Suprapubic skin (tissue), 4 donors: ENCODE measurements around the gene ZFYVE1. TPM values are rescaled to one million over a fixed set of nuclear protein-coding genes. Genes with fewer than 3 reads are reported as not detected.

ENCODE experiments used
- DNase-seq, 2 donors: peaks; one replicate each; pipeline ENCODE4 v3.0.0-alpha.2; 2019; ENCODE audit warnings: low spot score in 2 of 2
- H3K27ac ChIP-seq: fragments of 200-600 bp; sonication (generic); one replicate; pipeline ENCODE4 v1.5.1; 2019
- H3K27me3 ChIP-seq: fragments of 200-600 bp; sonication (generic); one replicate; pipeline ENCODE4 v1.5.1; 2019
- H3K36me3 ChIP-seq: fragments of 200-600 bp; sonication (generic); one replicate; pipeline ENCODE4 v1.5.1; 2019
- H3K4me1 ChIP-seq: fragments of 200-600 bp; sonication (generic); one replicate; pipeline ENCODE4 v1.5.1; 2019
- H3K4me3 ChIP-seq: fragments of 200-600 bp; sonication (generic); one replicate; pipeline ENCODE4 v1.5.1; 2019; ENCODE audit warnings: mild to moderate bottlenecking
- H3K9me3 ChIP-seq: fragments of 200-600 bp; sonication (generic); one replicate; pipeline ENCODE4 v1.5.1; 2019
- CTCF ChIP-seq, 2 donors: fragments of 200-600 bp in 1 of 2; fragments of 450-650 bp in 1 of 2; sonication (generic) in 1 of 2; IDR thresholded peaks; one replicate each; pipeline ENCODE4 v1.5.1; 2016 to 2019; ENCODE audit warnings: antibody characterized with exemption in 2 of 2, mild to moderate bottlenecking in 1 of 2, moderate library complexity in 1 of 2
- EP300 ChIP-seq: sonication (generic); formaldehyde crosslinking; IDR thresholded peaks from one replicate; pipeline ENCODE4 v1.6.1; 2017; ENCODE audit warnings: antibody characterized with exemption
- POLR2A ChIP-seq, 2 donors: fragments of 450-650 bp; IDR thresholded peaks; one replicate each; pipeline ENCODE4 v1.6.1; 2017; ENCODE audit warnings: antibody characterized with exemption in 2 of 2, mild to moderate bottlenecking in 2 of 2, moderate library complexity in 2 of 2
- POLR2AphosphoS5 ChIP-seq, 3 donors: sonication (generic); formaldehyde crosslinking; IDR thresholded peaks; one replicate each; pipeline ENCODE4 v1.6.1; 2017; ENCODE audit warnings: antibody characterized with exemption in 3 of 3
- WGBS: methylation state at CpG from one replicate; pipeline ENCODE4 v1.1.5; 2018; 5-methylcytosine and 5-hydroxymethylcytosine counted together
- total RNA-seq, 4 donors: library from RNA; depleted of rRNA; stranded (reverse); fragments of >200 nt; gene quantifications; one replicate each; pipeline ENCODE4 v1.1.0, GENCODE V29; 2016

ZFYVE1 gene
- total RNA-seq, 4 donors from 2014 or later: 17.7 to 42.9 (median 25.9) TPM

- Histone ChIP-seq H3K27ac (no peak overlapping the region), H3K9me3 (no peaks in the 10 kb centered on the region), H3K4me1 (no peaks in the 10 kb centered on the region), H3K27me3 (no peaks in the 10 kb centered on the region), H3K4me3 (no peak overlapping the region), H3K36me3 (peaks cover 79% of the 10 kb centered on the region)
- DNase-seq: no peak
- TF ChIP-seq POLR2AphosphoS5 (IDR thresholded peaks at IDR 0.05) (no peak), EP300 (no peak), POLR2A (IDR thresholded peaks at IDR 0.05) (no peak), CTCF (IDR thresholded peaks at IDR 0.05) (no peak)
- WGBS: 90% methylated on average over 20 of the region's 20 CpGs
Observed at GRCh38 chr14:72970824-72971434, 56.0 kb downstream of the ZFYVE1 start.

GRCh38 chr14:72970058-72970630, 56.8 kb downstream of the ZFYVE1 start:
- TF ChIP-seq CTCF (IDR thresholded peaks at IDR 0.05) (no peak), POLR2AphosphoS5 (IDR thresholded peaks at IDR 0.05) (no peak), EP300 (no peak), POLR2A (IDR thresholded peaks at IDR 0.05) (no peak)
- 84% methylated on average over 17 of the region's 17 CpGs for WGBS
- Histone ChIP-seq H3K4me3 (no peak overlapping the region), H3K27ac (no peak overlapping the region), H3K9me3 (no peaks in the 10 kb centered on the region), H3K36me3 (peaks cover 71% of the 10 kb centered on the region), H3K4me1 (no peaks in the 10 kb centered on the region), H3K27me3 (no peaks in the 10 kb centered on the region)
- DNase-seq: no peak

- H3K27ac ChIP-seq: no peak overlapping the region
- no peak for DNase-seq
- peaks cover 53% of the 10 kb centered on the region for H3K36me3 ChIP-seq
- H3K27me3 ChIP-seq: no peaks in the 10 kb centered on the region
- no peak overlapping the region for H3K4me3 ChIP-seq
- no peaks in the 10 kb centered on the region for H3K9me3 ChIP-seq
- WGBS: 83% methylated on average over 5 of the region's 5 CpGs
- TF ChIP-seq CTCF (IDR thresholded peaks at IDR 0.05) (no peak), POLR2AphosphoS5 (IDR thresholded peaks at IDR 0.05) (no peak), POLR2A (IDR thresholded peaks at IDR 0.05) (no peak), EP300 (no peak)
- no peaks in the 10 kb centered on the region for H3K4me1 ChIP-seq
Observed at GRCh38 chr14:72968316-72968715, 58.6 kb downstream of the ZFYVE1 start.

GRCh38 chr14:72966038-72966437, 60.9 kb downstream of the ZFYVE1 start:
- no peaks in the 10 kb centered on the region for H3K27me3 ChIP-seq
- H3K4me3 ChIP-seq: no peak overlapping the region
- peaks cover 40% of the 10 kb centered on the region for H3K36me3 ChIP-seq
- H3K27ac ChIP-seq: no peak overlapping the region
- H3K4me1 ChIP-seq: no peaks in the 10 kb centered on the region
- no peak for DNase-seq
- TF ChIP-seq EP300 (no peak), POLR2A (IDR thresholded peaks at IDR 0.05) (no peak), POLR2AphosphoS5 (IDR thresholded peaks at IDR 0.05) (no peak), CTCF (IDR thresholded peaks at IDR 0.05) (no peak)
- H3K9me3 ChIP-seq: no peaks in the 10 kb centered on the region
- 97% methylated on average over 6 of the region's 6 CpGs for WGBS

- peaks cover 39% of the 10 kb centered on the region for H3K36me3 ChIP-seq
Observed at GRCh38 chr14:72965249-72965648, 61.7 kb downstream of the ZFYVE1 start.

More at GRCh38 chr14:72965249-72965648, 61.7 kb downstream of the ZFYVE1 start:
- 80% methylated on average over 6 of the region's 6 CpGs for WGBS
- H3K4me1 ChIP-seq: no peaks in the 10 kb centered on the region
- H3K27me3 ChIP-seq: no peaks in the 10 kb centered on the region
- H3K9me3 ChIP-seq: no peaks in the 10 kb centered on the region
- no peak overlapping the region for H3K27ac ChIP-seq
- DNase-seq: no peak
- TF ChIP-seq CTCF (IDR thresholded peaks at IDR 0.05) (no peak), POLR2AphosphoS5 (IDR thresholded peaks at IDR 0.05) (no peak), POLR2A (IDR thresholded peaks at IDR 0.05) (no peak)
- H3K4me3 ChIP-seq: no peak overlapping the region
